ENCODE measurements around the gene SPEF1.

DNA sequence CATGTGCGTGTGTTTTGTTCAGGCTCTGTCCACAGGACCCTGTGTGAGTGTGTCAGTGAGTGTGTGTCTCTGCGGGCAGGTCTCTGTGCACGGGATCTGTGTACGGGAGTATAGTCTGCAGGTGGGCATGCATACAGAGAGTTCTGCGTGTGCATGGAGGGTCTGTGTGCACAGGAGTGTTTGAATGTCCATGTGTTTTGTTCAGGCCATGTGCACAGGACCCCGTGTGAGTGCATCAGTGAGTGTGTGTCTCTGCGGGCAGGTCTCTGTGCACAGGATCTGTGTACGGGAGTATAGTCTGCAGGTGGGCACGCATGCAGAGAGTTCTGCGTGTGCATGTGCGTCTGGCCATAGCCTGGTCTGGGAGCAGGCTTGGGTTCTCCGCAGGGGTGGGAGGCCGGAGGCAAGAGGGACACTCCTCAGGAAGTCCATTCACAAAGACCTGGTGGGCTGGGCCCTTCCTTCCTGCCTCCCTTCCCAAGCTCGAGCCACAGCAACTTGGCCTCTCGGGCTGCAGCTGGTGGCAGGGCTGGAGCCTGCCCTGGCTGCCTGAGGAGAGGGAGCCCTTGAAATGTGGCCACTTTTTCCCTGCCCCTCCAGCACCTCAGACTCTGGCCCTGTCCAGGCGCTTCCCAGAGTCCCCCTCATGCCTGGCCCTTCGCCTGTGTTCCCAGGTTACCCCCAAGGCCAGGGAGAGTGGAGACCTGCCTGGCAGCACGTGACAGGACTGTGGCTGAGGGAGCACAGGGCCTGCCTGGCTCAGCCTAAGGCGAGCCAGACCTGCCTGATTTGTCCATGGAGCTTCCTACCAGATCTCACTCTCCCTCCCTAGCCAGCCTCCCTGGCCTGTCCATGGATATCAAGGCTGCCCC lies 42.0 kb downstream of the SPEF1 start:
- no peak for TF ChIP-seq EZH2phosphoT487 (IDR thresholded peaks at IDR 0.05; ENCODE audit: low read depth, severe bottlenecking, unreplicated experiment)
- no peak for TF ChIP-seq EZH2 (IDR thresholded peaks at IDR 0.05; ENCODE audit: borderline replicate concordance)
